Neural progenitor cell (in vitro differentiated cells): Measurements from ENCODE around the gene RALGAPA2. TPM values are rescaled to one million over a fixed set of nuclear protein-coding genes. Genes with fewer than 3 reads are reported as not detected.

Source experiments
- DNase-seq: peaks from one replicate; pipeline ENCODE4 v3.0.0-alpha.2; 2016; ENCODE audit warnings: low spot score
- H2AFZ ChIP-seq: fragments of 200-600 bp; sonication (generic); replicated peaks from 2 replicates; pipeline ENCODE4 v1.6.1; 2016; ENCODE audit warnings: antibody characterized with exemption
- H3F3A ChIP-seq: fragments of 200-600 bp; sonication (generic); 2 replicates; pipeline ENCODE4 v1.6.1; 2016; ENCODE audit warnings: antibody characterized with exemption, low read depth
- H3K27ac ChIP-seq: fragments of 200-600 bp; sonication (generic); 2 replicates; pipeline ENCODE4 v1.5.1; 2016; ENCODE audit warnings: mild to moderate bottlenecking
- H3K27me3 ChIP-seq: fragments of 200-600 bp; sonication (generic); 2 replicates; pipeline ENCODE4 v1.6.1; 2016; ENCODE audit warnings: mild to moderate bottlenecking, moderate library complexity
- H3K36me3 ChIP-seq: fragments of 200-600 bp; sonication (generic); 2 replicates; pipeline ENCODE4 v1.5.1; 2016
- H3K4me1 ChIP-seq: fragments of 200-600 bp; sonication (generic); 2 replicates; pipeline ENCODE4 v1.6.1; 2016; ENCODE audit warnings: mixed run types
- H3K4me2 ChIP-seq: fragments of 200-600 bp; sonication (generic); 2 replicates; pipeline ENCODE4 v1.6.1; 2016
- H3K4me3 ChIP-seq: fragments of 200-600 bp; sonication (generic); 2 replicates; pipeline ENCODE4 v1.5.1; 2016
- H3K79me2 ChIP-seq: fragments of 200-600 bp; sonication (generic); 2 replicates; pipeline ENCODE4 v1.6.1; 2016; ENCODE audit warnings: low read depth
- H3K9ac ChIP-seq: fragments of 200-600 bp; sonication (generic); 2 replicates; pipeline ENCODE4 v1.6.1; 2016
- H3K9me3 ChIP-seq: fragments of 200-600 bp; sonication (generic); 2 replicates; pipeline ENCODE4 v1.5.1; 2016; ENCODE audit warnings: low read depth
- H4K20me1 ChIP-seq: fragments of 200-600 bp; sonication (generic); 2 replicates; pipeline ENCODE4 v1.6.1; 2016; ENCODE audit warnings: low read depth
- H3K27ac Mint-ChIP-seq: 3 replicates; pipeline ENCODE4 v1.8.0; 2021; ENCODE audit warnings: mixed read lengths
- H3K27me3 Mint-ChIP-seq: 2 replicates; pipeline ENCODE4 v1.8.0; 2022; ENCODE audit warnings: low read depth, mild to moderate bottlenecking, inconsistent platforms, moderate library complexity, mixed read lengths; ENCODE audit not compliant: insufficient read depth
- H3K36me3 Mint-ChIP-seq: 3 replicates; pipeline ENCODE4 v1.8.0; 2021; ENCODE audit warnings: mixed read lengths
- H3K4me1 Mint-ChIP-seq: 3 replicates; pipeline ENCODE4 v1.8.0; 2021; ENCODE audit warnings: mixed read lengths
- H3K4me3 Mint-ChIP-seq: 3 replicates; pipeline ENCODE4 v1.8.0; 2021; ENCODE audit warnings: mild to moderate bottlenecking, moderate library complexity, mixed read lengths
- H3K9me3 Mint-ChIP-seq: 3 replicates; pipeline ENCODE4 v1.8.0; 2020; ENCODE audit warnings: mixed read lengths
- EZH2 ChIP-seq: fragments of 200-600 bp; sonication (generic); IDR thresholded peaks from 2 replicates; pipeline ENCODE4 v1.6.1; 2017; ENCODE audit warnings: antibody characterized with exemption, mild to moderate bottlenecking, moderate library complexity
- EZH2phosphoT487 ChIP-seq: fragments of 200-600 bp; sonication (generic); IDR thresholded peaks from 2 replicates; pipeline ENCODE4 v1.6.1; 2017; ENCODE audit warnings: antibody characterized with exemption
- total RNA-seq: library from RNA; depleted of rRNA; stranded (reverse); fragments of >200 nt; gene quantifications from 2 replicates; pipeline ENCODE4 v1.2.3, GENCODE V29; 2015; ENCODE audit warnings: low replicate concordance
- TF ChIP-seq, protein P1 (sequence below): fragments of 200-600 bp; sonication (generic); IDR thresholded peaks from 2 replicates; pipeline ENCODE4 v1.5.1; 2017; ENCODE audit warnings: antibody characterized with exemption, mild to moderate bottlenecking

RALGAPA2 gene
- total RNA-seq, 1 donor from 2014 or later: 25.9 TPM

- Histone ChIP-seq H3K4me3 (no peak overlapping the region), H3K4me2 (peak overlapping the region; percentile 60)
These were observed 346.8 kb downstream of the RALGAPA2 start for GRCh38 chr20:20365480-20366161.

DNA sequence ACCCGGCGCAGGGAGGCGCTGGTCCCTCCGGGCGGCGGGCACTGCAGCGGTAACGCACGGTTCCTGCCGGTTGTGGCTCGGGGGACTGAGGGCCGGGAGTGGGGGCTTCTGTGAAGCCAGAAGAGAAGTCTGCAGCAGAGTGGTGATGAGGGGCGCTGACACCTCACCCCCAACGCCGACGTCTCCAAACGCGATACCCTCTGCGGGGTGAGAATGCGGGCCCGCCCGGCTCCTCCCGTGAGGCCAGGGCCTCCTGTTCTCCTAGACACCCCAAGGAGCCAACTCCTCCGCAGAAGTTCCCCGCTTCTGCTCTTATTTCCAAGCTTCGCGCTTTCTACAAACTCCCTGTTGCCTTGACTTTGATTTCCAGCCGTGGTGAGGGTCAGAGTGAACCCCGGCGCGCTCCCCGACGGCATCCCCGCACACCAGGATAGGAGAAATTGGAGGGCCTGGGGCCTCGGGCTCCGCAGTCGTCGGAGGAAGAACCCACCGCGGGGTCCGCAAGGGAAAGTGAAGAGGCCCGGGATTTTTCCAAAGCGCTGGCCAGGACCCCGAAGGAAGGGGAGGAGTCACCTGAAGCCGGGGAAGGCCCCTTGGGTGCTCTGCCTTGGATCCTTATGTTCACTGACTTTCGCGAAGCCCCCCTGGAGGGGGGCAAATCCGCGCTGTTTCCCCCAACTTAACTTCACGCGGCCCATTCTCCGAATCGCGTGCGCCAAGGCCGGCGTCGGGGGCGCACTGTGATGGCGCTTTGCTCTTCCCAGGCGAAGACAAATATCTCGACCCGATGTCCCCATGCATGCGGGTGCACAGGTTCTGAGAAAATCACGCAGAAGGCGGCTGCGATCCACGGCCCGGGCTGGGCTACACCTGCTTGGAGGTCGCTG, 347.6 kb downstream of the RALGAPA2 start:
- no peaks in the 10 kb centered on the region for H3K36me3 ChIP-seq
- H3K4me2 ChIP-seq: peak overlapping the region; percentile 60
- H3K27me3 ChIP-seq: peaks cover 100% of the 10 kb centered on the region
- no peak overlapping the region for H3K9ac ChIP-seq
- no peaks in the 10 kb centered on the region for H3K9me3 ChIP-seq
- peaks cover 58% of the 10 kb centered on the region for H3F3A ChIP-seq
- Mint-ChIP-seq H3K27ac (no peak overlapping the region), H3K36me3 (no peaks in the 10 kb centered on the region), H3K4me3 (peak overlapping the region; percentile 76), H3K27me3 (peaks cover 61% of the 10 kb centered on the region), H3K9me3 (no peaks in the 10 kb centered on the region), H3K4me1 (peaks cover 48% of the 10 kb centered on the region)
- peaks cover 69% of the 10 kb centered on the region for H4K20me1 ChIP-seq
- DNase-seq: peak; percentile 32
- no peak overlapping the region for H3K27ac ChIP-seq
- no peaks in the 10 kb centered on the region for H3K79me2 ChIP-seq
- H3K4me3 ChIP-seq: peak overlapping the region; percentile 30
- H3K4me1 ChIP-seq: peaks cover 32% of the 10 kb centered on the region
- H2AFZ ChIP-seq: no peak overlapping the region
- TF ChIP-seq EZH2 (peak; percentile 98), EZH2phosphoT487 (peak; percentile 97)
- TF ChIP-seq, protein P1, sequence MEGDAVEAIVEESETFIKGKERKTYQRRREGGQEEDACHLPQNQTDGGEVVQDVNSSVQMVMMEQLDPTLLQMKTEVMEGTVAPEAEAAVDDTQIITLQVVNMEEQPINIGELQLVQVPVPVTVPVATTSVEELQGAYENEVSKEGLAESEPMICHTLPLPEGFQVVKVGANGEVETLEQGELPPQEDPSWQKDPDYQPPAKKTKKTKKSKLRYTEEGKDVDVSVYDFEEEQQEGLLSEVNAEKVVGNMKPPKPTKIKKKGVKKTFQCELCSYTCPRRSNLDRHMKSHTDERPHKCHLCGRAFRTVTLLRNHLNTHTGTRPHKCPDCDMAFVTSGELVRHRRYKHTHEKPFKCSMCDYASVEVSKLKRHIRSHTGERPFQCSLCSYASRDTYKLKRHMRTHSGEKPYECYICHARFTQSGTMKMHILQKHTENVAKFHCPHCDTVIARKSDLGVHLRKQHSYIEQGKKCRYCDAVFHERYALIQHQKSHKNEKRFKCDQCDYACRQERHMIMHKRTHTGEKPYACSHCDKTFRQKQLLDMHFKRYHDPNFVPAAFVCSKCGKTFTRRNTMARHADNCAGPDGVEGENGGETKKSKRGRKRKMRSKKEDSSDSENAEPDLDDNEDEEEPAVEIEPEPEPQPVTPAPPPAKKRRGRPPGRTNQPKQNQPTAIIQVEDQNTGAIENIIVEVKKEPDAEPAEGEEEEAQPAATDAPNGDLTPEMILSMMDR: peak; percentile 21

More at GRCh38 chr20:20365480-20366161, 346.8 kb downstream of the RALGAPA2 start:
- Mint-ChIP-seq H3K4me1 (peaks cover 49% of the 10 kb centered on the region), H3K9me3 (no peaks in the 10 kb centered on the region), H3K4me3 (peak overlapping the region; percentile 70), H3K27ac (no peak overlapping the region), H3K27me3 (peaks cover 65% of the 10 kb centered on the region), H3K36me3 (no peaks in the 10 kb centered on the region)
- Histone ChIP-seq H3F3A (peaks cover 66% of the 10 kb centered on the region), H3K79me2 (no peaks in the 10 kb centered on the region), H3K9me3 (no peaks in the 10 kb centered on the region), H2AFZ (no peak overlapping the region), H4K20me1 (peaks cover 76% of the 10 kb centered on the region), H3K27me3 (peaks cover 100% of the 10 kb centered on the region), H3K4me1 (peaks cover 32% of the 10 kb centered on the region), H3K36me3 (no peaks in the 10 kb centered on the region), H3K9ac (no peak overlapping the region), H3K27ac (no peak overlapping the region)
- no peak for DNase-seq
- TF ChIP-seq EZH2: no peak
- peak; percentile 15 for TF ChIP-seq EZH2phosphoT487
- TF ChIP-seq, protein P1: no peak

- Histone ChIP-seq H3K79me2 (no peaks in the 10 kb centered on the region), H3K4me1 (peaks cover 32% of the 10 kb centered on the region), H3K9ac (no peak overlapping the region), H3K36me3 (no peaks in the 10 kb centered on the region), H3K27ac (no peak overlapping the region), H3F3A (peaks cover 50% of the 10 kb centered on the region), H3K27me3 (peaks cover 100% of the 10 kb centered on the region), H3K4me2 (peak overlapping the region; percentile 60), H3K4me3 (peak overlapping the region; percentile 30), H3K9me3 (no peaks in the 10 kb centered on the region), H2AFZ (no peak overlapping the region), H4K20me1 (peaks cover 61% of the 10 kb centered on the region)
- Mint-ChIP-seq H3K36me3 (no peaks in the 10 kb centered on the region), H3K4me1 (peaks cover 47% of the 10 kb centered on the region), H3K4me3 (peak overlapping the region; percentile 83), H3K27ac (no peak overlapping the region), H3K27me3 (peaks cover 59% of the 10 kb centered on the region), H3K9me3 (no peaks in the 10 kb centered on the region)
- no peak for TF ChIP-seq EZH2
- TF ChIP-seq, protein P1: no peak
- TF ChIP-seq EZH2phosphoT487: no peak
- DNase-seq: peak; percentile 83
These were observed 348.4 kb downstream of the RALGAPA2 start for GRCh38 chr20:20363799-20364592.
